WERI-Rb-1 (cell line): Measurements from ENCODE around the gene FANCB.

Experiments
- DNase-seq: peaks from one replicate; pipeline ENCODE4 v3.0.0-alpha.2; 2020
- H3K27ac ChIP-seq: fragments of 250-450 bp; sonication (Bioruptor Pico); 2 replicates; pipeline ENCODE4 v1.5.1; 2020; ENCODE audit warnings: mild to moderate bottlenecking, moderate library complexity
- H3K27me3 ChIP-seq: fragments of 250-450 bp; sonication (Bioruptor Pico); 2 replicates; pipeline ENCODE4 v1.5.1; 2021; ENCODE audit warnings: mild to moderate bottlenecking, low read depth, moderate library complexity; ENCODE audit not compliant: insufficient read depth, severe bottlenecking
- H3K36me3 ChIP-seq: fragments of 250-450 bp; sonication (Bioruptor Pico); 2 replicates; pipeline ENCODE4 v1.5.1; 2020; ENCODE audit warnings: mild to moderate bottlenecking, moderate library complexity
- H3K4me3 ChIP-seq: 2 replicates; pipeline ENCODE4 v1.5.1; 2011; ENCODE audit warnings: low read depth, mild to moderate bottlenecking, control low read depth, low read length
- H3K9me3 ChIP-seq: fragments of 250-450 bp; sonication (Bioruptor Pico); 2 replicates; pipeline ENCODE4 v1.5.1; 2021; ENCODE audit warnings: mild to moderate bottlenecking, moderate library complexity; ENCODE audit not compliant: severe bottlenecking
- TF ChIP-seq, protein P1 (sequence below): IDR thresholded peaks from 2 replicates; pipeline ENCODE4 v1.5.1; 2011; ENCODE audit warnings: low read depth, mild to moderate bottlenecking, control low read depth, inconsistent platforms, low read length

The FANCB gene

DNA sequence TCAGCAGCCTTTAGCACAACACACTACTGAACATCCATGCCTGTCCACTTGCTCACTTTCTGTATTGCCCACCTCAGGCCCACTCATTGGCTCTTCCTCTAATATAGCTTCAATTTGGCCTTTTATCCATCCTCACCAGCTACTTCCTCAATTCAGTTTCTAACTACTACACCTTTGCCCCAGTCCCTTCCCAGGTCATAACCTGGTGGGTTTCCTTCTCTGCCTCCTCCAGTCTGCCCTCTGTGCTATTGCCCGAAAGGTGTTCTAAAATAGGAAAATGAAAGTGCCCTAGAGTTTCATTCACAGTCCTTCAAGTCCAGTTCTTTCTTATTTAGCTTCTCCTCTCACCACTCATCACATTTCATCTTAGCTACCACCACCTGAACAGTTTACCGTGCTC lies 23.4 kb upstream of the FANCB start:
- no peaks in the 10 kb centered on the region for H3K36me3 ChIP-seq
- DNase-seq, result no peak
- no peaks in the 10 kb centered on the region for H3K27me3 ChIP-seq
- TF ChIP-seq, protein P1, sequence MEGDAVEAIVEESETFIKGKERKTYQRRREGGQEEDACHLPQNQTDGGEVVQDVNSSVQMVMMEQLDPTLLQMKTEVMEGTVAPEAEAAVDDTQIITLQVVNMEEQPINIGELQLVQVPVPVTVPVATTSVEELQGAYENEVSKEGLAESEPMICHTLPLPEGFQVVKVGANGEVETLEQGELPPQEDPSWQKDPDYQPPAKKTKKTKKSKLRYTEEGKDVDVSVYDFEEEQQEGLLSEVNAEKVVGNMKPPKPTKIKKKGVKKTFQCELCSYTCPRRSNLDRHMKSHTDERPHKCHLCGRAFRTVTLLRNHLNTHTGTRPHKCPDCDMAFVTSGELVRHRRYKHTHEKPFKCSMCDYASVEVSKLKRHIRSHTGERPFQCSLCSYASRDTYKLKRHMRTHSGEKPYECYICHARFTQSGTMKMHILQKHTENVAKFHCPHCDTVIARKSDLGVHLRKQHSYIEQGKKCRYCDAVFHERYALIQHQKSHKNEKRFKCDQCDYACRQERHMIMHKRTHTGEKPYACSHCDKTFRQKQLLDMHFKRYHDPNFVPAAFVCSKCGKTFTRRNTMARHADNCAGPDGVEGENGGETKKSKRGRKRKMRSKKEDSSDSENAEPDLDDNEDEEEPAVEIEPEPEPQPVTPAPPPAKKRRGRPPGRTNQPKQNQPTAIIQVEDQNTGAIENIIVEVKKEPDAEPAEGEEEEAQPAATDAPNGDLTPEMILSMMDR, result no peak
- no peak overlapping the region for H3K4me3 ChIP-seq
- H3K9me3 ChIP-seq, result no peaks in the 10 kb centered on the region
- no peak overlapping the region for H3K27ac ChIP-seq

DNA sequence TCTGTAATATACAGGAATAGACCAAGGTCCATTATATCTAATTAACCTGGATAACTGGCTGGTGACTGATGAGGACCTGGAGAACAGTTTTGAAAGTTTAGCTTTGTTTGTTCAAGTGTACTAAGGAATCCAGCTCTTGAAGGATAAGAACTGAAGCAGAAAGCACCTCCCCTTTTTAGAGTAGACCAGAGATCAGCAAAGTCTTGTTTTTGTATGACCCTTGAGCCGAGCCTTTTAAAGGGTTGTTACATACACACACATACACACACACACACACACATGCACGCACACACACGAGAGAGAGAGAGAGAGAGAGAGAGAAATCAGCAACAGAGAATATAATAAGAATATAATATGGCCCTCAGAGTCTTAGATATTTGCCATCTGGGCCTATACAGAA lies 13.4 kb upstream of the FANCB start:
- H3K9me3 ChIP-seq, result no peaks in the 10 kb centered on the region
- no peak overlapping the region for H3K27ac ChIP-seq
- H3K36me3 ChIP-seq, result no peaks in the 10 kb centered on the region
- no peak overlapping the region for H3K4me3 ChIP-seq
- no peak for DNase-seq
- H3K27me3 ChIP-seq, result no peaks in the 10 kb centered on the region
- TF ChIP-seq, protein P1, result no peak

DNA sequence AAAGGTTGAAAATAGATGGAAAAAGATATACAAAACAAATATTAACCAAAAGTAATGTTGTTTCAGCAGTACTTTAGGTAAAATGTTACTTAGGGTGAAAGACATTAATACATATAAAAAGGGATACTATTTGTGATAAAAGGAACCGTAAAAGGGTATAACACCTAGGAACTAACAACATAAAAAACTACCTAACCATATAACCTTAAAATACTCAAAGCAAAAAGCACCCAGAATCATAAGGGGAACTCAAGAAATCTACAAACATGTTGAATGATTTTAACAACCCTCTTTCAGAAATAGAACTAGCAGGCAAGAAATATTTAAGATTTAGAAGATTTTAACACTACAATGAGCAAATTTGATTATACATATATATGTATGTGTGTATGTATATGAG lies 11.8 kb upstream of the FANCB start:
- TF ChIP-seq, protein P1, result no peak
- no peaks in the 10 kb centered on the region for H3K27me3 ChIP-seq
- DNase-seq, result no peak

DNA sequence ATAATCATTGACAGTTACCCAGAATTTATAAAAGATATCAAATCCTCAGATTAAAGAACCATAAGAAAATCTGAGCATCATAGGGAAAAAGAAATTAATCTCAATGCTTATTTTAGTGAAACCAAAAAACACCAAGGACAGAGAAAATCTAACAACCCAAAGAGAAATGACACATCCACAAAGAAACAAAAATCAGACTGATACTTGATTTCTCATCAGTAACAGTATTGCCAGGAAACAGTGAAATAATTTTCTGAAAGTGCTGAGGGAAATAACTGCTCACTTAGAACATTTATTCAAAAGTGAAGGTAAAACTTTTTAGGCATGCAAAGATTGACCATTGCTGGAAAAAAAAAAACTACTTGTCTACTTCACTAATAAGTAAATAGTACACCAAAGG lies 11.0 kb upstream of the FANCB start:
- H3K27ac ChIP-seq, result no peak overlapping the region
- no peaks in the 10 kb centered on the region for H3K36me3 ChIP-seq
- no peaks in the 10 kb centered on the region for H3K9me3 ChIP-seq
- TF ChIP-seq, protein P1, result no peak
- DNase-seq, result no peak
- H3K4me3 ChIP-seq, result no peak overlapping the region
- H3K27me3 ChIP-seq, result no peaks in the 10 kb centered on the region

More for the DNA sequence above, 11.8 kb upstream of the FANCB start:
- Histone ChIP-seq H3K27ac (no peak overlapping the region), H3K4me3 (no peak overlapping the region), H3K36me3 (no peaks in the 10 kb centered on the region), H3K9me3 (no peaks in the 10 kb centered on the region)

DNA sequence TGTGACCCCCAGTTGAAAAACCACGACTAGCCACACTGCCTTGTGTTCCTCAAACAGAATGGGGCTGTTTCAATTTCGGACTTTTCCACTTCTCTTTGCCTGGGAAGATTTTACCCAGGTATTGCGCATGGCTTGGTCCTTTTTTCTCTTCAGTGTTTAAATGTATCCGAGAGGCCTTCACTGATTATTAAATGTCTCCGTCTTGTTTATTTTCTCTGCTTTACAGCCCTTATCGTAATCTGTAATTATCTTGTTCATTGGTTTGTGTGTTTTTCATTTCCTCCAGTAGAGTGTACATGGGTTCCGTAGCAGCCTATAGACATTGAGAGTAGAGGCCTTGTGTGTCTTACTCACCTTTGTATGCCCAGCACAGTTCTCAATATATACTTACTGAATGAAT lies 2.8 kb upstream of the FANCB start:
- Histone ChIP-seq H3K9me3 (no peaks in the 10 kb centered on the region), H3K27ac (no peak overlapping the region), H3K36me3 (no peaks in the 10 kb centered on the region), H3K27me3 (no peaks in the 10 kb centered on the region), H3K4me3 (no peak overlapping the region)
- DNase-seq, result no peak
- TF ChIP-seq, protein P1, result no peak

DNA sequence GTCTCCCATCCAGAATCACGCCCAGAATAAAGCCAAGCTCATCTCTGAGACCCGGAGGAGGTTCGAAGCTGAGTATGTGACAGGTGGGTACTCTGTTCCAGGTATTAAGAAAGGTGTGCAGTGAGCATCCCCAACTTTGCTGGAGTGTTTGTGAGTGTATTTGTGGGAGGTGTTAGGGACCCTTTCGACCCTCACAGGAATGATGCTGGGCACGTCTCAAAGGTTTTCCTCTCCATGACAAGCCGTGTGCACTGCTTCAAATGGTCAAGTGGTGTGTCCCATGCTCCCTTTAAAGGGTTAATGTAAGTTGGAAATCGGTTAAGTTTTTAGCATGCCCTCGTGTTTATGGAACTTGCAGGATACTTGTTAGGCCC lies 794 bp upstream of the FANCB start:
- H3K27ac ChIP-seq, result peak overlapping the region; percentile 76
- H3K4me3 ChIP-seq, result peak overlapping the region; percentile 52
- H3K36me3 ChIP-seq, result no peaks in the 10 kb centered on the region; the same call in 1 of the 2 replicates

More for the DNA sequence above, 794 bp upstream of the FANCB start:
- Histone ChIP-seq H3K9me3 (no peaks in the 10 kb centered on the region), H3K27me3 (no peaks in the 10 kb centered on the region)
- DNase-seq, result no peak
- TF ChIP-seq, protein P1, result no peak
